ENCODE measurements around the gene TRIM8.
"Not testable (repeated sequence)": the region's sequence is repeated elsewhere in the genome, so short reads cannot be mapped to it uniquely, and the experiment has no call there.

TRIM8 gene

DNA sequence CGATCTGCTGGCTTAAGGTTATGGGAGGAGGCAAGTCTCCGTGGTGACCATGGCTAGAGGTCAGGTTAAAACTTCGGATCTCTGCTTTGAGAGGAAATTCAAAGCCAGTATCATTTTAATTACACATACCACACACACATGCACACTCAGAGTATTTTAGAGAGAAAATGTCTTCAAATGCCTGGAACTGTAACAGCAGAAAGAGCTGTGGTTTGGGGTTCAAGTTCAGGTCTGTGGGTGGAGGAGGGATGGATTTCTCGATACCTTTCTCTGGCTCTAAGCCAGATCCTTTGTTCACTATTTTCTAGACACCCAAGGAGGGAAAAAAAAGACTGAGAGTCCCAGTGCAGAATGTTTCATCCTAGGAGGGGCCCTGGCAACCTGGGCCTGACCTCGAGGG is 37.4 kb downstream of the TRIM8 start:
- Histone ChIP-seq H3K9me3 (no peaks in the 10 kb centered on the region), H3K4me1 (peaks cover 29% of the 10 kb centered on the region), H3K4me3 (ENCODE audit: low read depth, low read length) (no peak overlapping the region), H3K27me3 (no peaks in the 10 kb centered on the region), H3K36me3 (peaks cover 10% of the 10 kb centered on the region; the same call in 1 of the 2 replicates)
- DNase-seq = no peak
- TF ChIP-seq, protein P1, sequence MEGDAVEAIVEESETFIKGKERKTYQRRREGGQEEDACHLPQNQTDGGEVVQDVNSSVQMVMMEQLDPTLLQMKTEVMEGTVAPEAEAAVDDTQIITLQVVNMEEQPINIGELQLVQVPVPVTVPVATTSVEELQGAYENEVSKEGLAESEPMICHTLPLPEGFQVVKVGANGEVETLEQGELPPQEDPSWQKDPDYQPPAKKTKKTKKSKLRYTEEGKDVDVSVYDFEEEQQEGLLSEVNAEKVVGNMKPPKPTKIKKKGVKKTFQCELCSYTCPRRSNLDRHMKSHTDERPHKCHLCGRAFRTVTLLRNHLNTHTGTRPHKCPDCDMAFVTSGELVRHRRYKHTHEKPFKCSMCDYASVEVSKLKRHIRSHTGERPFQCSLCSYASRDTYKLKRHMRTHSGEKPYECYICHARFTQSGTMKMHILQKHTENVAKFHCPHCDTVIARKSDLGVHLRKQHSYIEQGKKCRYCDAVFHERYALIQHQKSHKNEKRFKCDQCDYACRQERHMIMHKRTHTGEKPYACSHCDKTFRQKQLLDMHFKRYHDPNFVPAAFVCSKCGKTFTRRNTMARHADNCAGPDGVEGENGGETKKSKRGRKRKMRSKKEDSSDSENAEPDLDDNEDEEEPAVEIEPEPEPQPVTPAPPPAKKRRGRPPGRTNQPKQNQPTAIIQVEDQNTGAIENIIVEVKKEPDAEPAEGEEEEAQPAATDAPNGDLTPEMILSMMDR (IDR thresholded peaks at IDR 0.05; ENCODE audit: low read depth, low read length) = no peak

DNA sequence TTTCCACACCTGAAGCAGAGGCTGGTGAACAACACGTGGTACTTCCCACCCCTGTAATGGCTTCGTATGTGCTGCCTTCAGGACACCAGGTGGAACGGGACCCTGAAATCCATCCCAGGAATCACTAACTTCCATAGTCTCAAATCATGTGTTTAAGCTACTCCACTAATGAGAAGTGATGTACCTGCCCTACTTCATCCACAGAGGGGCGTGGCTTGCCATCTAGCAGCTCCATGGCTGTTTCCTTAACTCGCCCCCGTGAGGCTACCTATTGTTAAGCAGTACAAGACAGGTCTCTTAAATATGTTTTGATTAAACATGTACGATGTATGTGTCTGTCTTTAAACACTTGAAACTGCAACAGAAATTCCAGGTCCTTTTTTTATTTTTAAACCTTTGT is 38.1 kb downstream of the TRIM8 start:
- peaks cover 22% of the 10 kb centered on the region for H3K4me1 ChIP-seq
- TF ChIP-seq, protein P1 (IDR thresholded peaks at IDR 0.05; ENCODE audit: low read depth, low read length) = no peak
- H3K27me3 ChIP-seq = no peaks in the 10 kb centered on the region
- H3K36me3 ChIP-seq = peaks cover 10% of the 10 kb centered on the region; the same call in 1 of the 2 replicates
- no peaks in the 10 kb centered on the region for H3K9me3 ChIP-seq
- no peak for DNase-seq
- no peak overlapping the region for H3K4me3 ChIP-seq (ENCODE audit: low read depth, low read length)

DNA sequence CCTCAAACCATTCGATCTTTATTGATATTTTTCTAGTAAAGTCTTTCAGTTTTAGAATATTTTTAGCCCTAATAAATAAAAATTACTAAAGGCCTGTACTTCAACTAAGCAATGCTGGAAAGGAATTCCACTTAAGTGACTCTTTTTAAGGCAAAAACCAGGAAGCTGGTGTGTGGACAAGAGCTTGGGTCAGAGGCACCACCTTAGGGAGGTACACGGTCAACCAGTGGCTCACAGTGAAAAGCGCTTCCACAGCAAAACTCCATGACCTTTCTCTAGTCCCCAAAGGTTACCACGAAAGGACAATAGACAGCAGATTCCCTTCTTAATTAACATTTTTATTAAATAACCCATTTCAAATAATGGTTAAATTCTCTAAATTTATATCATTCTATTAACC is 38.7 kb downstream of the TRIM8 start:
- DNase-seq = no peak
- Histone ChIP-seq H3K27me3 (no peaks in the 10 kb centered on the region), H3K9me3 (no peaks in the 10 kb centered on the region), H3K36me3 (peaks cover 10% of the 10 kb centered on the region; the same call in 1 of the 2 replicates), H3K4me1 (peaks cover 16% of the 10 kb centered on the region), H3K4me3 (ENCODE audit: low read depth, low read length) (no peak overlapping the region)
- TF ChIP-seq, protein P1 (IDR thresholded peaks at IDR 0.05; ENCODE audit: low read depth, low read length) = no peak

DNA sequence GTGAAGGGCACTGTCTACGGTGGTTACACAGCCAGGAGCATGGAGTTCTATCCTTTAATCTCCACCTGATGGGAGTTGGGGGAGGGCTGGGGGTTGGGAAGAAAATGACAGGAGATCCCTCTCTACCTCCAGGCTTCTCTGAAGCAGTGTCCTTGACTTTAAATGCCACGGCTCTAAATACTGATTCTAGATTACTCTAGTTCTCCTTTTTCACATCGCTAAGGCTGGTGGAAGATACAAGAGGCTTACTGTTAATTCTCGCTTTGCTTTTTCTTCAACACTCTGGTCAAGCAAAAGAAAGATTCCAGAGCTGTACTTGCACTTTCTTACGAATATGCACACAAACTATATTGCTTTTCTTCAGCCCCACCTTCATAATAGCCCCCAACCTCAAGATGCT is 39.5 kb downstream of the TRIM8 start:
- no peaks in the 10 kb centered on the region for H3K27me3 ChIP-seq
- H3K36me3 ChIP-seq = peaks cover 10% of the 10 kb centered on the region; the same call in 1 of the 2 replicates
- TF ChIP-seq, protein P1 (IDR thresholded peaks at IDR 0.05; ENCODE audit: low read depth, low read length) = no peak
- H3K9me3 ChIP-seq = no peaks in the 10 kb centered on the region
- DNase-seq = no peak
- peaks cover 10% of the 10 kb centered on the region for H3K4me1 ChIP-seq
- H3K4me3 ChIP-seq (ENCODE audit: low read depth, low read length) = no peak overlapping the region

DNA sequence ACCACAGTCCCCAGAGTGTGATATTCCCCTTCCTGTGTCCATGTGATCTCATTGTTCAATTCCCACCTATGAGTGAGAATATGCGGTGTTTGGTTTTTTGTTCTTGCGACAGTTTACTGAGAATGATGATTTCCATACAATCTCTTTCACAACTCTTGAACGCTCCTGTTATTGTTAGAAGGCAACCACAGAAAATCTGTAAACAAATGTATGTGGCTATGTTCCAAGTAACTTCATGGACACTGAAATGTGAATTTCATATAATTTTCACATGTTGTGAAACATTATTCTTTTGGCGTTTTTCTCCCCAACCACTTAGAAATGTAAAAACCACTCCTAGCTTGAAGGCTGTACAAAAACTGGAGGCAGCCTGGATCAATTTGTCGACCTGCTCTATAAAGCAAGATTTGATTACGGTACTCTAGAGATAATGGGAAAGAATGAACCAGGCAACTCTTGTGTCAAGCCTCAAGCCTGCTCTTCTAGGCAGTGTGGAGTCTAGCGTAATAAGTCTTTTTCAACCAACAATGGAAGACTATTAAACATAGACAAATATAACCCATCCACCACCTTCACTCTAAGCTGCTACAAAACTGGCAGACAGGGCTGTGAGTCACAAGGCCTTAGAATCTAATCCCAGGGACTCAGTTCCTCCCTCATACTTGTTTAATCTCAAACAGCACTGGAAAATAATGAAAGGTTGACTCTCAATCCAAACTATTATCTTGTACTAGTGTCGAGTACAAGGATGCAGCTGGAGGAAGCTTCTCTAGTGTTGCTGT is 47.2 kb downstream of the TRIM8 start:
- no peak overlapping the region for H3K4me3 ChIP-seq (ENCODE audit: low read depth, low read length)
- TF ChIP-seq, protein P1 (IDR thresholded peaks at IDR 0.05; ENCODE audit: low read depth, low read length) = no peak
- H3K27me3 ChIP-seq = no peaks in the 10 kb centered on the region
- no peaks in the 10 kb centered on the region for H3K36me3 ChIP-seq
- no peaks in the 10 kb centered on the region for H3K4me1 ChIP-seq
- H3K9me3 ChIP-seq = no peaks in the 10 kb centered on the region
- DNase-seq = no peak

DNA sequence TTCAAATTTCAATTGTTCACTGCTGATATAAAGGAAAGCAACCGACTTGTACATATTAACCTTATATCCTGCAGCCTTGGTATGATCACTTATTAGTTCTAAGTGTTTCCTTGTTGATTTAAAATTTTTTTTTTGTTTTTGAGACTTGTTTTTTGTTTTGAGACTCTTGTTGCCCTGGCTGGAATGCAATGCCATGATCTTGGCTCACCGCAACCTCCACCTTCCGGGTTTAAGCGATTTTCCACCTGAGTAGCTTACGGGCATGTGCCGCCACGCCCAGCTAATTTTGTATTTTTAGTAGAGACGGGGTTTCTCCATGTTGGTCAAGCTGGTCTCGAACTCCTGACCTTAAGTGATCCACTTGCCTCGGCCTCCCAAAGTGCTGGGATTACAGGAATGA is 51.1 kb downstream of the TRIM8 start:
- H3K4me1 ChIP-seq = not testable (repeated sequence)
- H3K36me3 ChIP-seq = peaks cover 15% of the 10 kb centered on the region

More for the DNA sequence above, 51.1 kb downstream of the TRIM8 start:
- DNase-seq; H3K9me3 ChIP-seq; H3K4me3 ChIP-seq (ENCODE audit: low read depth, low read length); H3K27me3 ChIP-seq: not testable (repeated sequence)

Data from BE2C (cell line).